ENCODE results near the gene TNP2.
A peak's percentile ranks its signal among the peaks of the same experiment; 100 is the strongest.

TNP2 gene

DNA sequence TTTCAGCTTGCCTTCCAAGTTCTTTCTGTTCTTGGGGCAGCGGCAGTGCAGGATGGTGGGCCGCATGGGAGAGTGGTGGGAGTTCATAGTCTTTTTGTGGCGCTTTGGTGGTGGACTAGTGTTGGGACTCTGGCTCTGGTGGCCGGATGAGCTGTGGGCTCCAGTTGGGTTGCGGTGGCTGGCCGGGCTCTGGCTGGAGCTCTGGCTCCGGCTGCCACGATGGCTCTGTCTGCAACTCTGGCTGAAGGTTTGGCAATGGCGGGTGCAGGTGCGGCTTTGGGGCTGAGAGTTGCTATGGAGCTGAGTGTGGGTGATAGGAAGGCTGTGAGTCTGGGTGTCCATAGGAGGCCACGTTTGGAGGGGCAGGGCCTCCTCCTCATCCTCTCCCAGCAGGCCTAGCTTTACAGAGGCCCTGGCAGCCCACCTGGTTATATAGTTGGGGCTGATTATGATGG, at the start of gene TNP2:
TNP2 (minus strand) TSS at position 405 of the 455 bp plus-strand sequence; CDS start at position 342, 63 bp downstream.
- DNase-seq = no peak

GRCh38 chr16:11318817-11319216, 49.7 kb upstream of the TNP2 start:
- no peak for DNase-seq

DNA sequence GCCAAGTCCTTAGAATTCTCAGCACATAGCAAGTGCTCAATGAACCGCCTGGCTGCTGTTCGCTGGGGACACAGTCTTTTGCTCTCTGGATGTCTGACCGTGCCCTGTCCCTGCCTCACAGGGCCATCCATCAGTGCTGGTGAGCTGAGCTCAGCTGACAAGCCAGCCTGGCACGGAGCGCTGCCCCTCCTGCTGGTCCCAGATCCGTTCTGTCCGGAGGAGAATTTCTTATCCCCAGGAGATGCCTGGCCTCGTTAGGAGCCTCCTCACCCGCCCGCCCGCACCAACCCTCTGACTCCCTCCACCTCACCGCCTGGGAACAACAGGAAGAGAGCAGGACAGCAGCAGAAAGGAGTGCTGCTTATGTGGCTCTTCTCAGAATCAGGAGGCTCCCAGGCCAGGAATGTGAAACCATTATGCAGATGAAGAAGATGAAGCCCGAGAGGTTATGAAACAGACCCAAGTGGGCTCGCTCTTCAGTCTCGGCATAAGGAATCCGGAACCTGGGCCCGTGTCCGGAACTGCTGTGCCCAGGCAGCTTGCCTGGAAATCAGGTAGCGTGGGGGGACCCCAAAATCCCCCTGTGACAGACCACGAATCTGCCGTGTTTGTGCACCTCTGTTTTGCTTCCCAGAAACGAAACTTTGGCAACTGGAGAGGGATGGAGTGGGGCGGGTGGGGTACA, 47.3 kb upstream of the TNP2 start:
- no peak for DNase-seq

GRCh38 chr16:11315510-11315909, 46.4 kb upstream of the TNP2 start:
- no peak for DNase-seq

- DNase-seq = no peak
Measured at GRCh38 chr16:11314309-11314894, 45.3 kb upstream of the TNP2 start.

DNA sequence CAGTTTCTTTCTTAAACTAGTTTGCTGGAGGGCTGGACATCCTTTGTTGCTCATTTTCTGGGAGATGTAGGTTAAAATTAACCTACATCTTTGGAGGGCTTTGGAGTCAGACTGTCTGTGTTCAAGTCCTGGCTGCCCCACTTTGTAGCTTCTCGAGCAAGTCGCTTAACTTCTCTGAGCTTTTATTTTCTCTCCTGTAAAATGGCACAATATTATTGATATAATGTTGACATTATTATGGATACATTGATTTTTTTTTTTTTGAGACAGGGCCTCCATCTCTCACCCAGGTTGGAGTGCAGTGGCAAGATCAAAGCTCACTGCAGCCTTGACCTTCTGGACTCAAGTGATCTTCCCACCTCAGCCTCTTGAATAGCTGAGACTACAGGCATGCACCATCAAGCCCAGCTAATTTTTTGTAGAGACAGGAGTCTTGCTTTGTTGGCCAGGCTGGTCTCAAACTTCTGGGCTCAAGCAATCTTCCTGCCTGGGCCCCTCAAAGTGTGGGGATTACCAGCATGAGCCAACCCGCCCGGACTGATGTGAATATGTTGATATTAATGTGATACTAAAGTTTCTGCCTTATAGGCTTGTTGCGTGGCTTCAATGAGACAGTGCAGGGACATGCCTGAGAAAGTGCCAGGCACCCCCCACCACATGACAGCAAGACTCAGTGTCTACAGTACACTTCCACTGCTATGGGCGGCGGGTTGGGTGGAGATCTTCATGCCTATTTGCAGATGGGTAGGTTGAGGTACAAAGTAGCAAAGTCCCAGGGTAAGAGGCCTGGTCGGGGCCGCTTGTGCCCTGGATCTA, 44.6 kb upstream of the TNP2 start:
- no peak for DNase-seq

DNA sequence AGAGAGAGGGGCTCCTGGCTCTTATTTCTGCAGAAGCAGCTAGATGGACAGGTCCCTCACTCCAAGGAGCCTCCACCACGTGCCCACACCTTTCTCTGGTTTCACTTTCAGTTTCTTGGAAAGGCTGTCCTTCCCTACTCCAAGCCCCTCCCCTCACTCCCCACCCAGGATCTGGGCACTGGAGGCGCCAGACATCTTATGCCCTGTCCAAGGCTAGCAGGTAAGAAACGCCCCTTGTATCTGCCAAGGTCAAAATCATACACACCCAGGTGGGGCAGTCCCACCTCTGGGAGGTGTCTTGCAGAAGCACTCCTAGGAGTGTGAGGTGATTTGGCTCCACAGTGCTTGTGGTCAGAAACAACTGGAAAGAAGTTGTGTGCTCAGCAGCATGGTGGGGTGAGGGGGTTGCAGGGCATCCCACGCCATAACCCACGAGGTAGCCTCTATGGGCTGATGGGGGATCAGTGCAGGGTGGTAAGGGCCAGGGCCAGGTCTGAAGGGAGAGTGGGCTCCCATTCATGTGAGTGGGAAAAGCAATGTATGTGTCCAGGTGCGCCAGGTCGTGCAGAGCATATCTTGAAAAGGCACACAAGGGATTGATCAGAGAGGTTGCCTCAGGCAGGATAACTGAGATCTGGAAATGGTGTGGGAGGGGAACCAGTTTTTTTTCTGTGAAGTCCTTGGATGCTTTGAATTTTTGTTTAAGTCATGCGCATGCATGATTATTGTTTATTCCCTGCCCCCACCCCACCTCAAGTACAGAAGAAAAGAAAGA, 43.8 kb upstream of the TNP2 start:
- no peak for DNase-seq

DNA sequence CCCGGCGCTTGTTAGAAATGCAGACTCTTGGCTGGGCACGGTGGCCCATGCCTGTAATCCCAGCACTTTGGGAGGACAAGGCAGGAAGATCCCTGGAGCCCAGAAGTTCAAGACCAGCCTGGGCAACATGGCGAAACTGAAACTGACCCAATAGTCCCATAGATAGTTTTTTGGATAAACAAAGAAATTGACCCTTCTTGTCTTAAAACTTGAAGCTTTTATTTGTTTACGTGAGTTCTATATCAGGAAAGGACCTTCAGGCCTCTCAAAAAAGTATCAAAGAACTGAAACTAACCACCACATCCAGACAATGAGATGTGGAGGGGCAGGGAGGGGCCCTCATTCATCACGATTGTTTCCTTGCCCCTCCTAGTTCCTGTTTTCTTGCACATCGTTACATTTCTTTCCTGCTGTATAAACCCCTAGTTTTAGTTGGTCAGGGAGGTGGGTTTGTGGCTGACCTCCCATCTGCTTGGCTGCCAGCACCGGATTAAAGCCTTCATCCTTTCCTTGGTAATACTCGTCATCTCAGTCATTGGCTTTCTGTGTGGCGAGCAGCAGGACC, 42.0 kb upstream of the TNP2 start:
- DNase-seq = peak in 1 of 4 experiments; percentile 21

- DNase-seq = no peak
Measured at GRCh38 chr16:11310634-11310977, 41.5 kb upstream of the TNP2 start.

DNA sequence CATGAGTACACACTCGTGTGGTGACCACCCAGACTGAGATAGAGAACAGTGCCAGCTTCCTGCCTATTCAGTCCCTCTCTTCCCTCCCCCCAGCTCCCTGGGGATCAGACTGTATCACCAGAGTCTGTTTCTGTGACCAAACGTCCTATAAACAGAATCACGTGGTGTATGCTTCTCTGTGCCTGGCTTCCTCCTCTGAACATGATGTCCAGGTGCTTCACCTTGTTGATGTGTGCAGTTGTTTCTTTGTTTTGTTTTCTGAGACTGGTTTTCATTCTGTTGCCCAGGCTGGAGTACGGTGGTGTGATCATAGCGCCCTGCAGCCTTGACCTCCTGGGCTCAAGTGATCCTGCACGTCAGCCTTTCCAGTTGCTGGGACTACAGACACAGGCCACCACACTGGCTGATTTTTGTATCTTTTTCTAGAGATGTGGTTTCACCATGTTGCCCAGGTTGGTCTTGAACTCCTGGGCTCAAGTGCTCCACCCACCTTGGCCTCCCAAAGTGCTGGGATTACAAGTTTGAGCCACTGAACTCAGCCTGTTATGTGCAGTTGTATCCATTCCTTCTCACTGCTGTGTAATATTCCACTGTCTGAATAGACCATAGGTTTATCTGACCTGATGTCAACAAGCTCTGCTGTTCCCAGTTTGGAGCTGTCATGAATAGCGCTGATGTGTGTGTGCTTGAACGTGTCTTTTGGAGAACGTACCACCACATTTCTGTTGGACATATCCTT, 40.9 kb upstream of the TNP2 start:
- DNase-seq = no peak

DNA sequence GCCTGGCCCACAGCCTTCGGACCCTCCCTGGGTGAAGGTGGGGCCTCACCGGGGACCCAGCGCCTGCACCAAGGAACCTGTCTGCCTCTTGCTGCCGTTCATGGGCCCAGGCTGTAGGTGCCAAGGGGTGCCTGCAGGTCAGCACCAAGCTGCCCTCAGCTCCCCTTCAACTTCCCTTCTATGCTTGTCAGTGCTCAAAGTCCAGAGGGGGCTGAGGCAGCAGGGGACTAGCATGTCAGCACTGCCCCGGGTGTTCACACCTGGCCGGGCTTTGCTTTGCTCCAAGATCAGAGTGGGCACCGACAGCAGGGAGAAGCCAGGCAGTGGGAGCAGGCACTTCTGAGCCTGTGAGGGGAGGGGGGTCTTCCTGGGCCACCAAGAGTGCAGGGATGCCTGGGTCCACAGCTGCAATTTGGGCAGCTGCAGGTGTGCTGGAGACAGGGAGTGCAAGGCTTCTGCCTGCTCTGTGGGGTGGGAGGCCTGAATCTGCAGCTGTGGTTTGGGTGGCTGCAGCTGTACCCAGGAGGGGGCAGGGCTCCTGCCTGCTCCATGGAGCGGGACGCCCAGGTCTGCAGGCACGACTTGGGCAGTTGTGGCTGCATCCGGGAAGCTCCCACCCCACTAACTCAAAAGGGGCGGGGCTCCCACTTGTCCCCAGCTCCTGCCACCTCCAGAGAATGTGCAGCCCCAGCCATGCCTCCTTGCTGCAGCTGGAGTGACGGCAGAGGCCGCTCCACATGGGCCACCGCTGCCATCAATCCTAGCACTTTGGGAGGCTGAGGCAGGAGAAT, 39.6 kb upstream of the TNP2 start:
- no peak for DNase-seq

DNA sequence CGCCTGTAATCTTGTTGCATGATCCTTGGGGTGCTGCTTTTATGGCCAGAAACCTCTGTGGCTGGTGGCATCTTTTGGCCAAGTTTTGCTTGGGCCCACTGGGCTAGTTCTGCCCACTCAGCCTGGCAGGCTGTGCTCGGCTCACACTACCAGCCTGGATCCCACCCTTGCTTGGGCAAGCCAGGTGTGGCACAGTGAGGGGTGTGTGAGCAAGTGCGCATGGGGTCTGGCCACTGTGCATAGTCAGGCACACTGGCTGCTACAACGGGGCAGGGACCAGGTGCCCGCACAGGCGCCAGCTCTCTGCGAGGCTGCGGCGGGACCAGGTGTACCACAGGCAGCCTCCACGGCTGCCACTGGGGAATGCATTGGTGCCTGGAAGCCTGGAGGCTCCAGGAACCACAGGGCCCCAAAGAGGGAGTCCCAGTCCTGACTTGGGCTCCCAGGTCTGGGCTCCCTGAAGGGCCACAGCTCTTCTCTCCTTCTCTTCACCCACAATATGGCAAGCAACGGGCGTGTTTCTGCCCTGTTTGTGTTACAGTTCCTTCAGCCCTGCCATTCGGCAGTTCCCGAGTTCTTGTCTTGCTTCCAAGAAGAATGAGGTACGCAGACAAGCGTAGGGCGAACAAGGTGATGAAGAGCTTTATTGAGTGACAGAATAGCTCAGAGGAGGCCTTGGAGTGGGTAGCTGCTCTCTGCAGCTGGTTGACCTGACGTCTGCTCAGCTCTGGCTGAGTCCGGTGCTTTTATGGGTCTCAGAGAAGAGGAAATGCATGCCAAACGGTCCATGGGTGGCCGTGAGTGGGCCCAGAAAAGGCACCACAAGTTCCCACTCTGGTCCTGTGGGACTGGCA, 38.7 kb upstream of the TNP2 start:
- no peak for DNase-seq

DNA sequence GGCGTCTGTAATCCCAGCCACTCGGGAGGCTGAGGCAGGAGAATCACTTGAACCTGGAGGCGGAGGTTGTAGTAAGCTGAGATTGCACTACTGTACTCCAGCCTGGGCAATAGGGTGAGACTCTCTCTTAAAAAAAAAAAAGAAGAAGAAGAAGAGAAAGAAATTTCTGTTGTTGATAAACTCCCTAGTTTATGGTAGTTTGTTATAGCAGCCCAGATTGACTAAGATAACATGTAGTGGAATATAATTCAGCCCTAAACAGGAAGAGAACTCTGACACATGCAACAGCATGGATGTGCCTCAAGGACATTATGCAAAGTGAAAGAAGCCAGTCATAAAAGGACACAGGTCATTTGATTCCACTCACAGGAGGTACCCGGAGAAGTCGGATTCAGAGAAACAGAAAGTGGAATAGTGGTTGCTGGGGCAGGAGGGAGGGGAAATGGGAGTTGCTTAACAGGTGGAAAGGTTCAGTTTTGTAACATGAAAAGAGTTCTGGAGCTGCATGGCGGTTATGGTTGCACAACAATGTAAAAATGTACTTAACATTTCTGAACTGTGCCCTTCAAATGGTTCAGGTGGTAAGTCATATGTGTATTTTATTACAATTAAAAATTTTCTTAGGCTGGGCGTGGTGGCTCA, 38.0 kb upstream of the TNP2 start:
- DNase-seq = no peak

- DNase-seq = no peak
Measured at GRCh38 chr16:11306381-11306780, 37.3 kb upstream of the TNP2 start.

DNA sequence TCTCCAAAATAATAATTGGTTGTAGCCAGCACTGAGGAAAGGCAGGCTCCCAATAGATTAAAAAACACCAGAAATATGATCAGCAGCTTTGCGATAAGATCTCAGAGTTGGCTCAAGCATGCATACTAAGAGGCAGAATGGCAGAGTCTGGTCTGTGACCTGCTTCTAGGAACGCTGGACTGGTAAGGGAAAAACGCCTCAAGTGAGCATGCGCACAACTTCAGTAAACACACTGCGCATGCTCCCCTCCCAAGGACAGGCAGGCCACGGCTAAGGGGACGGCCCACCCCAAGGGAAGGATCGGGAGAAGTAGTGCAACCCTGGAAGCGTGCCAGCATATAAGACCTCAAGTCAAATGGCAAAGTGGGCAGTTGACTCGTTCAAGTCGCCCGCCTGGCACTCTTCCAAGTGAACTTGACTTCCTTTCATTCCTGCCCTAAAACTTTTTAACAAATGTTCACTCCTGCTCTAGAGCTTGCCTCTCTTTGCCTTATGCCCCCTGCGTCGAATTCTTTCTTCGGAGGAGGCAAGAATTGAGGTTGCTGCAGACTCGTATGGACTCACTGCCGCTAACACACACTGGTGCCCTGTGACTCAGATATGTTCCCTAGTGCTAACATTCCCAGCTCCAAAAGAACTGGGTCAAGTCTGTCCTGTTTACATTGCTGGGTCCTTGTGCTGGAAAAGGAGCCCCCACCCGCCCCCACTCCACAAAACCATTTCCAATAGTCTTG, 34.4 kb upstream of the TNP2 start:
- DNase-seq = no peak

GRCh38 chr16:11302977-11303376, 33.9 kb upstream of the TNP2 start:
- no peak for DNase-seq

GRCh38 chr16:11301645-11302501, 32.7 kb upstream of the TNP2 start:
- DNase-seq = no peak

GRCh38 chr16:11300560-11300892, 31.4 kb upstream of the TNP2 start:
- DNase-seq = no peak

Data from activated naive CD4-positive, alpha-beta T cell (primary cell).